HepG2 (cell line): ENCODE results near the gene NUBP1. TPM values are rescaled to one million over a fixed set of nuclear protein-coding genes. Genes with fewer than 3 reads are reported as not detected.

ENCODE experiments used
- ARID2 ChIP-seq: sonication (generic); formaldehyde crosslinking; IDR thresholded peaks from 2 replicates; pipeline ENCODE4 v1.8.1; 2022; ENCODE audit warnings: mild to moderate bottlenecking, missing genetic modification reagents, borderline replicate concordance
- HNRNPK ChIP-seq: fragments of 200-400 bp; formaldehyde crosslinking; IDR thresholded peaks from 2 replicates; pipeline ENCODE4 v1.6.1; 2018; ENCODE audit warnings: low read length, low read depth, moderate library complexity, mild to moderate bottlenecking; ENCODE audit not compliant: poor library complexity, severe bottlenecking
- MED1 ChIP-seq: sonication (generic); formaldehyde crosslinking; IDR thresholded peaks from 2 replicates; pipeline ENCODE4 v1.4.0; 2020; ENCODE audit warnings: missing genetic modification reagents
- MTF1 ChIP-seq: sonication (generic); formaldehyde crosslinking; IDR thresholded peaks from 2 replicates; pipeline ENCODE4 v1.5.0; 2020; ENCODE audit warnings: missing genetic modification reagents
- NBN ChIP-seq: fragments of 450-650 bp; conservative IDR thresholded peaks from 2 replicates; pipeline ENCODE4 v1.6.1; 2017
- RAD21 ChIP-seq: fragments of 450-650 bp; formaldehyde crosslinking; IDR thresholded peaks from 2 replicates; pipeline ENCODE4 v1.5.0; 2020; ENCODE audit warnings: mild to moderate bottlenecking
- ZNF225 ChIP-seq: sonication (generic); formaldehyde crosslinking; IDR thresholded peaks from 2 replicates; pipeline ENCODE4 v1.4.0; 2020; ENCODE audit warnings: mild to moderate bottlenecking, missing genetic modification reagents
- ZNF251 ChIP-seq: sonication (generic); formaldehyde crosslinking; IDR thresholded peaks from 2 replicates; pipeline ENCODE4 v1.9.0; 2021; ENCODE audit warnings: mild to moderate bottlenecking, missing genetic modification reagents
- ZNF556 ChIP-seq: sonication (generic); formaldehyde crosslinking; IDR thresholded peaks from 2 replicates; pipeline ENCODE4 v1.4.0; 2020; ENCODE audit warnings: mild to moderate bottlenecking, missing genetic modification reagents, borderline replicate concordance
- polyA plus RNA-seq, 8 experiments: library from polyadenylated mRNA; depleted of rRNA in 3 of 8; stranded (reverse) in 7 of 8; unstranded in 1 of 8; fragments of >200 nt; fragmentation: Illumina TruSeq in 4 of 8; extraction: Trizol in 4 of 8; gene quantifications; 2 replicates each; pipeline versions ENCODE4 v1.2.1 to v1.2.3, GENCODE V29; 2011 to 2016; ENCODE audit warnings: low read depth in 4 of 8, missing spikeins in 1 of 8, mixed read lengths in 1 of 8; ENCODE audit not compliant: insufficient read depth in 1 of 8
- total RNA-seq, 5 experiments: library from RNA; depleted of rRNA; stranded (reverse); fragments of >200 nt; fragmentation: Illumina TruSeq; extraction: Trizol; gene quantifications; 2 replicates each; pipeline ENCODE4 v1.2.3, GENCODE V29; 2016; ENCODE audit warnings: low read depth in 1 of 5
- TF ChIP-seq, protein P1 (sequence below): sonication (generic); formaldehyde crosslinking; IDR thresholded peaks from 2 replicates; pipeline ENCODE4 v1.4.0; 2020; ENCODE audit warnings: missing genetic modification reagents, mild to moderate bottlenecking, borderline replicate concordance
- TF ChIP-seq, protein P2 (sequence below): IDR thresholded peaks from 2 replicates; pipeline ENCODE4 v1.6.1; 2016; ENCODE audit warnings: low read depth, missing genetic modification reagents, missing compliant biosample characterization
- TF ChIP-seq, protein P3 (sequence below): fragments of 450-650 bp; IDR thresholded peaks from 2 replicates; pipeline ENCODE4 v1.6.1; 2017; ENCODE audit warnings: mild to moderate bottlenecking
- TF ChIP-seq, protein P4 (sequence below): sonication (generic); formaldehyde crosslinking; IDR thresholded peaks from 2 replicates; pipeline ENCODE4 v1.4.0; 2020; ENCODE audit warnings: mild to moderate bottlenecking, missing genetic modification reagents
- TF ChIP-seq, protein P5 (sequence below): sonication (generic); formaldehyde crosslinking; IDR thresholded peaks from 2 replicates; pipeline ENCODE4 v1.4.0; 2020; ENCODE audit warnings: missing genetic modification reagents

Gene NUBP1
- total and polyA plus RNA-seq, 2 of the 13 experiments (the other 11 are each of a cell fraction or from before 2014, with no cell fraction given): 53.5 to 70.4 TPM

DNA sequence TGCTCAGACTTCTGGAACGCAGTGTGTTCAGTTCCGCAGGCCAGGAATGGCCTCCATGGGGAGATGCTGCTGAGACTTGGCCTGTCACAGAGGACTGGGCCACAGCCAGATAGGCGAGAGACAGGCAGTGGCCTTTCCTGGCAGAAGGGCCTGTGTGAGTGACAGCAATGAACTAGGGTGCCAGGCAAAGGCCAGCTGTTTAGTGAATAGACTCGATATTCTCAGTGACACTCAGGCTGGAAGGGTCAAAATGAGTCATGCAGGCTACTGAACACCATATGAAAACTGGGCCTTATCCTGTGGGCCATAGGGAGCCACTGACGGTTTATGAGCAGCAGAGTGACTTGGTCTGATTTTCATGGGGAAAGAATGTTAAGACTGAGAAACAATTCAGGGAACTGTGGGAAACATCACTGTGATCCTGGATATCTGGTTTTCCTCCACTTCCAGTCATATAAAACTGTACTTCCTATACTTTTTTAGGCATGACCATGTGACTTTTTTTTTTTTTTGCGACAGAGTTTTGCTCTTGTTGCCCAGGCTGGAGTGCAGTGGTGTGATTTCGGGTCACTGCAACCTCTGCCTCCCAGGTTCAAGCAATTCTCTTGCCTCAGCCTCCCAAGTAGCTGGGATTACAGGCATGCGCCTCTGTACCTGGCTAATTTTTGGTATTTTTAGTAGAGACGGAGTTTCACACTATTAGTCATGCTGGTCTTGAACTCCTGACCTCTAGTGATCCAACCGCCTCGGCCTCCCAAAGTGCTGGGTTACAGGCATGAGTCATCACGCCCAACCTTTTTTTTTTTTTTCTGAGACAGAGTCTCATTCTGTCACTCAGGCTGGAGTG is 5.2 kb upstream of the NUBP1 start (continued):
- TF ChIP-seq, protein P1, sequence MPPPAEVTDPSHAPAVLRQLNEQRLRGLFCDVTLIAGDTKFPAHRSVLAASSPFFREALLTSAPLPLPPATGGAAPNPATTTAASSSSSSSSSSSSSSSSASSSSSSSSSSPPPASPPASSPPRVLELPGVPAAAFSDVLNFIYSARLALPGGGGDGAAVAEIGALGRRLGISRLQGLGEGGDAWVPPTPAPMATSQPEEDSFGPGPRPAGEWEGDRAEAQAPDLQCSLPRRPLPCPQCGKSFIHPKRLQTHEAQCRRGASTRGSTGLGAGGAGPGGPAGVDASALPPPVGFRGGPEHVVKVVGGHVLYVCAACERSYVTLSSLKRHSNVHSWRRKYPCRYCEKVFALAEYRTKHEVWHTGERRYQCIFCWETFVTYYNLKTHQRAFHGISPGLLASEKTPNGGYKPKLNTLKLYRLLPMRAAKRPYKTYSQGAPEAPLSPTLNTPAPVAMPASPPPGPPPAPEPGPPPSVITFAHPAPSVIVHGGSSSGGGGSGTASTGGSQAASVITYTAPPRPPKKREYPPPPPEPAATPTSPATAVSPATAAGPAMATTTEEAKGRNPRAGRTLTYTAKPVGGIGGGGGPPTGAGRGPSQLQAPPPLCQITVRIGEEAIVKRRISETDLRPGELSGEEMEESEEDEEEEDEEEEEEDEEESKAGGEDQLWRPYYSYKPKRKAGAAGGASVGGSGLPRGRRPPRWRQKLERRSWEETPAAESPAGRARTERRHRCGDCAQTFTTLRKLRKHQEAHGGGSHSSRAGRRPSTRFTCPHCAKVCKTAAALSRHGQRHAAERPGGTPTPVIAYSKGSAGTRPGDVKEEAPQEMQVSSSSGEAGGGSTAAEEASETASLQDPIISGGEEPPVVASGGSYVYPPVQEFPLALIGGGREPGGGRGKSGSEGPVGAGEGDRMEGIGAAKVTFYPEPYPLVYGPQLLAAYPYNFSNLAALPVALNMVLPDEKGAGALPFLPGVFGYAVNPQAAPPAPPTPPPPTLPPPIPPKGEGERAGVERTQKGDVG (CRISPR knock-in tag): no peak; the same call in 1 of the 2 replicates
- TF ChIP-seq ARID2: no peak
- no peak for TF ChIP-seq NBN
- no peak for TF ChIP-seq ZNF251 (CRISPR knock-in tag)
- TF ChIP-seq MED1 (CRISPR knock-in tag): peak; percentile 44
- TF ChIP-seq, protein P2, sequence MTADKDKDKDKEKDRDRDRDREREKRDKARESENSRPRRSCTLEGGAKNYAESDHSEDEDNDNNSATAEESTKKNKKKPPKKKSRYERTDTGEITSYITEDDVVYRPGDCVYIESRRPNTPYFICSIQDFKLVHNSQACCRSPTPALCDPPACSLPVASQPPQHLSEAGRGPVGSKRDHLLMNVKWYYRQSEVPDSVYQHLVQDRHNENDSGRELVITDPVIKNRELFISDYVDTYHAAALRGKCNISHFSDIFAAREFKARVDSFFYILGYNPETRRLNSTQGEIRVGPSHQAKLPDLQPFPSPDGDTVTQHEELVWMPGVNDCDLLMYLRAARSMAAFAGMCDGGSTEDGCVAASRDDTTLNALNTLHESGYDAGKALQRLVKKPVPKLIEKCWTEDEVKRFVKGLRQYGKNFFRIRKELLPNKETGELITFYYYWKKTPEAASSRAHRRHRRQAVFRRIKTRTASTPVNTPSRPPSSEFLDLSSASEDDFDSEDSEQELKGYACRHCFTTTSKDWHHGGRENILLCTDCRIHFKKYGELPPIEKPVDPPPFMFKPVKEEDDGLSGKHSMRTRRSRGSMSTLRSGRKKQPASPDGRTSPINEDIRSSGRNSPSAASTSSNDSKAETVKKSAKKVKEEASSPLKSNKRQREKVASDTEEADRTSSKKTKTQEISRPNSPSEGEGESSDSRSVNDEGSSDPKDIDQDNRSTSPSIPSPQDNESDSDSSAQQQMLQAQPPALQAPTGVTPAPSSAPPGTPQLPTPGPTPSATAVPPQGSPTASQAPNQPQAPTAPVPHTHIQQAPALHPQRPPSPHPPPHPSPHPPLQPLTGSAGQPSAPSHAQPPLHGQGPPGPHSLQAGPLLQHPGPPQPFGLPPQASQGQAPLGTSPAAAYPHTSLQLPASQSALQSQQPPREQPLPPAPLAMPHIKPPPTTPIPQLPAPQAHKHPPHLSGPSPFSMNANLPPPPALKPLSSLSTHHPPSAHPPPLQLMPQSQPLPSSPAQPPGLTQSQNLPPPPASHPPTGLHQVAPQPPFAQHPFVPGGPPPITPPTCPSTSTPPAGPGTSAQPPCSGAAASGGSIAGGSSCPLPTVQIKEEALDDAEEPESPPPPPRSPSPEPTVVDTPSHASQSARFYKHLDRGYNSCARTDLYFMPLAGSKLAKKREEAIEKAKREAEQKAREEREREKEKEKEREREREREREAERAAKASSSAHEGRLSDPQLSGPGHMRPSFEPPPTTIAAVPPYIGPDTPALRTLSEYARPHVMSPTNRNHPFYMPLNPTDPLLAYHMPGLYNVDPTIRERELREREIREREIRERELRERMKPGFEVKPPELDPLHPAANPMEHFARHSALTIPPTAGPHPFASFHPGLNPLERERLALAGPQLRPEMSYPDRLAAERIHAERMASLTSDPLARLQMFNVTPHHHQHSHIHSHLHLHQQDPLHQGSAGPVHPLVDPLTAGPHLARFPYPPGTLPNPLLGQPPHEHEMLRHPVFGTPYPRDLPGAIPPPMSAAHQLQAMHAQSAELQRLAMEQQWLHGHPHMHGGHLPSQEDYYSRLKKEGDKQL: 0 out of 2 replicates have a peak, but pooled peaks have one; percentile 52
- no peak for TF ChIP-seq HNRNPK
- TF ChIP-seq, protein P3, sequence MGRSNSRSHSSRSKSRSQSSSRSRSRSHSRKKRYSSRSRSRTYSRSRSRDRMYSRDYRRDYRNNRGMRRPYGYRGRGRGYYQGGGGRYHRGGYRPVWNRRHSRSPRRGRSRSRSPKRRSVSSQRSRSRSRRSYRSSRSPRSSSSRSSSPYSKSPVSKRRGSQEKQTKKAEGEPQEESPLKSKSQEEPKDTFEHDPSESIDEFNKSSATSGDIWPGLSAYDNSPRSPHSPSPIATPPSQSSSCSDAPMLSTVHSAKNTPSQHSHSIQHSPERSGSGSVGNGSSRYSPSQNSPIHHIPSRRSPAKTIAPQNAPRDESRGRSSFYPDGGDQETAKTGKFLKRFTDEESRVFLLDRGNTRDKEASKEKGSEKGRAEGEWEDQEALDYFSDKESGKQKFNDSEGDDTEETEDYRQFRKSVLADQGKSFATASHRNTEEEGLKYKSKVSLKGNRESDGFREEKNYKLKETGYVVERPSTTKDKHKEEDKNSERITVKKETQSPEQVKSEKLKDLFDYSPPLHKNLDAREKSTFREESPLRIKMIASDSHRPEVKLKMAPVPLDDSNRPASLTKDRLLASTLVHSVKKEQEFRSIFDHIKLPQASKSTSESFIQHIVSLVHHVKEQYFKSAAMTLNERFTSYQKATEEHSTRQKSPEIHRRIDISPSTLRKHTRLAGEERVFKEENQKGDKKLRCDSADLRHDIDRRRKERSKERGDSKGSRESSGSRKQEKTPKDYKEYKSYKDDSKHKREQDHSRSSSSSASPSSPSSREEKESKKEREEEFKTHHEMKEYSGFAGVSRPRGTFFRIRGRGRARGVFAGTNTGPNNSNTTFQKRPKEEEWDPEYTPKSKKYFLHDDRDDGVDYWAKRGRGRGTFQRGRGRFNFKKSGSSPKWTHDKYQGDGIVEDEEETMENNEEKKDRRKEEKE: no peak
- TF ChIP-seq, protein P4, sequence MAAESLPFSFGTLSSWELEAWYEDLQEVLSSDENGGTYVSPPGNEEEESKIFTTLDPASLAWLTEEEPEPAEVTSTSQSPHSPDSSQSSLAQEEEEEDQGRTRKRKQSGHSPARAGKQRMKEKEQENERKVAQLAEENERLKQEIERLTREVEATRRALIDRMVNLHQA (CRISPR knock-in tag): no peak
- TF ChIP-seq MTF1: no peak
- TF ChIP-seq RAD21 (CRISPR knock-in tag): no peak
- no peak for TF ChIP-seq ZNF556
- TF ChIP-seq, protein P5, sequence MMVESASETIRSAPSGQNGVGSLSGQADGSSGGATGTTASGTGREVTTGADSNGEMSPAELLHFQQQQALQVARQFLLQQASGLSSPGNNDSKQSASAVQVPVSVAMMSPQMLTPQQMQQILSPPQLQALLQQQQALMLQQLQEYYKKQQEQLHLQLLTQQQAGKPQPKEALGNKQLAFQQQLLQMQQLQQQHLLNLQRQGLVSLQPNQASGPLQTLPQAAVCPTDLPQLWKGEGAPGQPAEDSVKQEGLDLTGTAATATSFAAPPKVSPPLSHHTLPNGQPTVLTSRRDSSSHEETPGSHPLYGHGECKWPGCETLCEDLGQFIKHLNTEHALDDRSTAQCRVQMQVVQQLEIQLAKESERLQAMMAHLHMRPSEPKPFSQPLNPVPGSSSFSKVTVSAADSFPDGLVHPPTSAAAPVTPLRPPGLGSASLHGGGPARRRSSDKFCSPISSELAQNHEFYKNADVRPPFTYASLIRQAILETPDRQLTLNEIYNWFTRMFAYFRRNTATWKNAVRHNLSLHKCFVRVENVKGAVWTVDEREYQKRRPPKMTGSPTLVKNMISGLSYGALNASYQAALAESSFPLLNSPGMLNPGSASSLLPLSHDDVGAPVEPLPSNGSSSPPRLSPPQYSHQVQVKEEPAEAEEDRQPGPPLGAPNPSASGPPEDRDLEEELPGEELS (CRISPR knock-in tag): no peak; the same call in 1 of the 2 replicates
- TF ChIP-seq ZNF225: no peak
